IMR-90 (cell line): Measurements from ENCODE around the gene STON2. TPM values are rescaled to one million over a fixed set of nuclear protein-coding genes. Genes with fewer than 3 reads are reported as not detected.

Experiments
- ATAC-seq: fragments of 200-7000 bp; cut with Tn5 transposase; 2 replicates; pipeline ENCODE4 v1.9.1; 2020; ENCODE audit warnings: low read depth, mild to moderate bottlenecking, moderate library complexity
- BruUV-seq: library from RNA; stranded (reverse); fragments of 400-500 nt; replicated peaks from 2 replicates; lab custom pipeline; 2021; lab: Mats Ljungman, UMichigan
- CTCF ChIA-PET: fragments of 300-600 bp; formaldehyde crosslinking; extraction: SDS; loops from one replicate; lab custom pipeline; 2021; ENCODE audit warnings: antibody characterized with exemption; lab: Yijun Ruan, JAX
- POLR2A ChIA-PET: fragments of 300-600 bp; sonication (Branson Sonifier 250); formaldehyde crosslinking; loops from one replicate; lab custom pipeline; 2022; ENCODE audit warnings: antibody characterized with exemption; ENCODE audit not compliant: unreplicated experiment; lab: Charles Lee
- DNase-seq: peaks from one replicate; pipeline ENCODE4 v3.0.0; 2013
- H2AFZ ChIP-seq: replicated peaks from 2 replicates; pipeline ENCODE3; 2013; ENCODE audit warnings: low read length, mild to moderate bottlenecking; ENCODE audit not compliant: poor library complexity
- H2AK5ac ChIP-seq: 2 replicates; pipeline ENCODE4 v1.6.1; 2013; ENCODE audit warnings: low read depth, low read length, inconsistent platforms
- H2AK9ac ChIP-seq: replicated peaks from 2 replicates; pipeline ENCODE3; 2013; ENCODE audit warnings: mild to moderate bottlenecking, low read depth, low read length, moderate library complexity; ENCODE audit not compliant: poor library complexity
- H2BK120ac ChIP-seq: 2 replicates; pipeline ENCODE4 v1.6.1; 2013; ENCODE audit warnings: low read depth, low read length, inconsistent platforms
- H2BK15ac ChIP-seq: 3 replicates; pipeline ENCODE4 v1.6.1; 2013; ENCODE audit warnings: low read depth, low read length, inconsistent platforms
- H2BK20ac ChIP-seq: 2 replicates; pipeline ENCODE4 v1.6.1; 2013; ENCODE audit warnings: low read depth, mild to moderate bottlenecking, inconsistent platforms, low read length, moderate library complexity
- H2BK5ac ChIP-seq: 2 replicates; pipeline ENCODE4 v1.6.1; 2013; ENCODE audit warnings: mild to moderate bottlenecking, low read depth, low read length, inconsistent platforms; ENCODE audit not compliant: poor library complexity, severe bottlenecking
- H3K14ac ChIP-seq: replicated peaks from 2 replicates; pipeline ENCODE4 v1.6.1; 2013; ENCODE audit warnings: low read depth, low read length, inconsistent platforms
- H3K18ac ChIP-seq: 2 replicates; pipeline ENCODE4 v1.6.1; 2013; ENCODE audit warnings: low read depth, low read length, control low read depth
- H3K23ac ChIP-seq: 2 replicates; pipeline ENCODE4 v1.6.1; 2013; ENCODE audit warnings: low read depth, low read length, inconsistent platforms
- H3K27ac ChIP-seq: 2 replicates; pipeline ENCODE4 v1.5.1; 2013; ENCODE audit warnings: mild to moderate bottlenecking, control low read depth, low read length; ENCODE audit not compliant: insufficient read depth
- H3K27me3 ChIP-seq: 2 replicates; pipeline ENCODE4 v1.6.1; 2013; ENCODE audit warnings: low read length; ENCODE audit not compliant: control insufficient read depth, insufficient read depth
- H3K36me3 ChIP-seq: 2 replicates; pipeline ENCODE4 v1.6.1; 2013; ENCODE audit warnings: low read length, mixed read lengths; ENCODE audit not compliant: control insufficient read depth, insufficient read depth
- H3K4ac ChIP-seq: 2 replicates; pipeline ENCODE4 v1.6.1; 2013; ENCODE audit warnings: low read depth, low read length, inconsistent platforms
- H3K4me1 ChIP-seq: 2 replicates; pipeline ENCODE4 v1.6.1; 2013; ENCODE audit warnings: low read length, mixed read lengths; ENCODE audit not compliant: control insufficient read depth, insufficient read depth
- H3K4me2 ChIP-seq: 2 replicates; pipeline ENCODE4 v1.6.1; 2013; ENCODE audit warnings: low read depth, mild to moderate bottlenecking, control low read depth, low read length, moderate library complexity
- H3K4me3 ChIP-seq: 2 replicates; pipeline ENCODE4 v1.5.1; 2013; ENCODE audit warnings: low read depth, mild to moderate bottlenecking, control low read depth, low read length, moderate library complexity; ENCODE audit not compliant: insufficient read depth
- H3K56ac ChIP-seq: 2 replicates; pipeline ENCODE4 v1.6.1; 2013; ENCODE audit warnings: low read length, inconsistent platforms; ENCODE audit not compliant: insufficient read depth; ENCODE audit errors: extremely low read depth
- H3K79me1 ChIP-seq, 2 experiments: 2 replicates each; pipeline ENCODE4 v1.6.1; 2013; ENCODE audit warnings: low read length in 2 of 2, inconsistent platforms in 1 of 2, low read depth in 1 of 2
- H3K9ac ChIP-seq: 2 replicates; pipeline ENCODE4 v1.6.1; 2013; ENCODE audit warnings: low read depth, low read length, control low read depth
- H3K9me1 ChIP-seq: 2 replicates; pipeline ENCODE4 v1.6.1; 2013; ENCODE audit warnings: low read length, inconsistent platforms; ENCODE audit not compliant: insufficient read depth
- H3K9me3 ChIP-seq: 2 replicates; pipeline ENCODE4 v1.6.1; 2013; ENCODE audit warnings: low read length; ENCODE audit not compliant: control insufficient read depth, insufficient read depth
- H4K20me1 ChIP-seq: 2 replicates; pipeline ENCODE4 v1.6.1; 2013; ENCODE audit warnings: low read length, inconsistent platforms; ENCODE audit not compliant: insufficient read depth
- H4K5ac ChIP-seq: 2 replicates; pipeline ENCODE4 v1.6.1; 2013; ENCODE audit warnings: mild to moderate bottlenecking, low read depth, low read length, control low read depth
- H4K8ac ChIP-seq, 2 experiments: 2 replicates each; pipeline ENCODE4 v1.6.1; 2013; ENCODE audit warnings: low read depth in 2 of 2, low read length in 2 of 2, control low read depth in 1 of 2, inconsistent platforms in 1 of 2
- H4K91ac ChIP-seq: 2 replicates; pipeline ENCODE4 v1.6.1; 2013; ENCODE audit warnings: low read depth, low read length, inconsistent platforms; ENCODE audit not compliant: insufficient read depth
- BHLHE40 ChIP-seq: fragments of 150-350 bp; IDR thresholded peaks from 2 replicates; pipeline ENCODE4 v1.6.1; 2016; ENCODE audit warnings: mild to moderate bottlenecking, low read depth, low read length
- CEBPB ChIP-seq: IDR thresholded peaks from 2 replicates; pipeline ENCODE4 v1.6.1; 2012; ENCODE audit warnings: low read depth, low read length, improper control_type of control experiment
- CHD1 ChIP-seq: IDR thresholded peaks from 2 replicates; pipeline ENCODE4 v1.6.1; 2012; ENCODE audit warnings: low read depth, low read length, improper control_type of control experiment
- CTCF ChIP-seq: conservative IDR thresholded peaks from 2 replicates; pipeline ENCODE4 v1.5.1; 2012; ENCODE audit warnings: mild to moderate bottlenecking, low read depth, low read length, improper control_type of control experiment
- FOS ChIP-seq: fragments of 150-350 bp; IDR thresholded peaks from 2 replicates; pipeline ENCODE4 v1.6.1; 2016; ENCODE audit warnings: low read depth, low read length
- MAFK ChIP-seq: IDR thresholded peaks from 2 replicates; pipeline ENCODE4 v1.6.1; 2012; ENCODE audit warnings: low read depth, low read length, improper control_type of control experiment
- MAZ ChIP-seq: IDR thresholded peaks from 2 replicates; pipeline ENCODE4 v1.6.1; 2012; ENCODE audit warnings: low read depth, mild to moderate bottlenecking, low read length, improper control_type of control experiment, moderate library complexity, borderline replicate concordance
- MXI1 ChIP-seq: IDR thresholded peaks from 2 replicates; pipeline ENCODE4 v1.6.1; 2012; ENCODE audit warnings: low read depth, mild to moderate bottlenecking, low read length, moderate library complexity, borderline replicate concordance
- NFE2L2 ChIP-seq: fragments of 150-350 bp; IDR thresholded peaks from 2 replicates; pipeline ENCODE4 v1.6.1; 2016; ENCODE audit warnings: low read depth, mild to moderate bottlenecking, low read length
- POLR2A ChIP-seq: IDR thresholded peaks from 2 replicates; pipeline ENCODE4 v1.6.1; 2012; ENCODE audit warnings: mild to moderate bottlenecking, low read depth, low read length
- RAD21 ChIP-seq: IDR thresholded peaks from 2 replicates; pipeline ENCODE4 v1.6.1; 2012; ENCODE audit warnings: low read length, improper control_type of control experiment
- RCOR1 ChIP-seq: IDR thresholded peaks from 2 replicates; pipeline ENCODE4 v1.6.1; 2012; ENCODE audit warnings: mild to moderate bottlenecking, low read length, improper control_type of control experiment; ENCODE audit not compliant: insufficient replicate concordance
- RFX5 ChIP-seq: IDR thresholded peaks from 2 replicates; pipeline ENCODE4 v1.8.0; 2012; ENCODE audit warnings: low read depth, mild to moderate bottlenecking, low read length, moderate library complexity
- SMC3 ChIP-seq: fragments of 150-350 bp; IDR thresholded peaks from 2 replicates; pipeline ENCODE4 v1.6.1; 2016; ENCODE audit warnings: low read depth, mild to moderate bottlenecking, antibody characterized with exemption, low read length, moderate library complexity
- USF2 ChIP-seq: fragments of 150-350 bp; IDR thresholded peaks from 2 replicates; pipeline ENCODE4 v1.6.1; 2017; ENCODE audit warnings: mild to moderate bottlenecking, antibody characterized with exemption, low read length, low read depth
- WGBS, 2 experiments: methylation state at CpG; one replicate each; pipeline versions ENCODE4 v1.1.5 to v1.1.7; 2013; ENCODE audit warnings: missing lambda C conversion rate in 2 of 2; ENCODE audit not compliant: insufficient read length in 1 of 2; ENCODE audit errors: extremely low coverage in 2 of 2; 5-methylcytosine and 5-hydroxymethylcytosine counted together
- dilution Hi-C: fragments of 300-500 bp; cut with HindIII; formaldehyde crosslinking; loops from one replicate; pipeline ENCODE4 v1.14.3; 2018; ENCODE audit warnings: low sequenced_read_pairs; ENCODE audit not compliant: unreplicated experiment
- in situ Hi-C: fragments of 300-500 bp; cut with MboI; formaldehyde crosslinking; loops from 3 replicates; pipeline ENCODE4 v1.14.3; 2019; ENCODE audit warnings: low sequenced_read_pairs, inconsistent platforms, mixed read lengths
- intact Hi-C: fragments of 100-400 bp; cut with micrococcal nuclease; formaldehyde crosslinking; loops from 2 replicates; pipeline ENCODE4 v1.10.0; 2022
- polyA plus RNA-seq, 3 experiments: library from polyadenylated mRNA; depleted of rRNA; stranded (reverse); fragments of >200 nt; gene quantifications; 2 replicates each; pipeline ENCODE4 v1.2.3, GENCODE V29; 2012; ENCODE audit warnings: low replicate concordance in 1 of 3
- total RNA-seq: library from RNA; depleted of rRNA; stranded (reverse); fragments of >200 nt; gene quantifications from 2 replicates; pipeline ENCODE4 v1.2.3, GENCODE V29; 2012
- TF ChIP-seq, protein P1 (sequence below): fragments of 150-350 bp; IDR thresholded peaks from 2 replicates; pipeline ENCODE4 v1.6.1; 2016; ENCODE audit warnings: low read depth, mild to moderate bottlenecking, low read length, moderate library complexity, borderline replicate concordance

Gene STON2
- total and polyA plus RNA-seq, 2 of the 4 experiments (the other 2 are of a cell fraction): not detected

- no peaks in the 10 kb centered on the region for H3K4me1 ChIP-seq
- H2BK20ac ChIP-seq: no peak overlapping the region
- no peak overlapping the region for H2BK120ac ChIP-seq
- H3K9me1 ChIP-seq: no peaks in the 10 kb centered on the region
- H4K20me1 ChIP-seq: no peaks in the 10 kb centered on the region
- H2AK5ac ChIP-seq: no peak overlapping the region
- H3K9me3 ChIP-seq: no peaks in the 10 kb centered on the region
- no peak overlapping the region for H3K18ac ChIP-seq
- no peaks in the 10 kb centered on the region for H3K79me1 ChIP-seq
- no peak overlapping the region for H3K23ac ChIP-seq
- H3K4ac ChIP-seq: no peak overlapping the region
- DNase-seq: no peak
- dilution Hi-C loops (no loop called here), in situ Hi-C loops (no loop called here), intact Hi-C loops (no loop called here)
- H4K5ac ChIP-seq: no peak overlapping the region
- CTCF ChIA-PET: no interaction called here
- no peak overlapping the region for H3K4me3 ChIP-seq
- H3K14ac ChIP-seq: no peak overlapping the region
- H2BK15ac ChIP-seq: no peak overlapping the region
- BruUV-seq: no TSS peak
- H4K8ac ChIP-seq: no peak overlapping the region
- 17% methylated on average over 1 of the region's 1 CpG; no CpG with 5 or more reads in 1 of the 2 experiments for WGBS, 2 experiments
- no peak overlapping the region for H3K4me2 ChIP-seq
- H2BK5ac ChIP-seq: no peak overlapping the region
- no peak overlapping the region for H3K56ac ChIP-seq
- no peak overlapping the region for H4K91ac ChIP-seq
- no peak for ATAC-seq
- no peaks in the 10 kb centered on the region for H3K36me3 ChIP-seq
- POLR2A ChIA-PET: no interaction called here
- H3K27ac ChIP-seq: no peak overlapping the region
- TF ChIP-seq RFX5: no peak
- no peak for TF ChIP-seq USF2
- TF ChIP-seq FOS: no peak
- no peak for TF ChIP-seq MXI1
- no peak for TF ChIP-seq BHLHE40
- no peak for TF ChIP-seq CHD1
- no peak for TF ChIP-seq SMC3
- no peak for TF ChIP-seq NFE2L2
- TF ChIP-seq MAFK: no peak
- TF ChIP-seq POLR2A: no peak
- TF ChIP-seq MAZ: no peak
- TF ChIP-seq RCOR1: no peak
- TF ChIP-seq CEBPB: no peak
- no peak for TF ChIP-seq RAD21
- TF ChIP-seq, protein P1, sequence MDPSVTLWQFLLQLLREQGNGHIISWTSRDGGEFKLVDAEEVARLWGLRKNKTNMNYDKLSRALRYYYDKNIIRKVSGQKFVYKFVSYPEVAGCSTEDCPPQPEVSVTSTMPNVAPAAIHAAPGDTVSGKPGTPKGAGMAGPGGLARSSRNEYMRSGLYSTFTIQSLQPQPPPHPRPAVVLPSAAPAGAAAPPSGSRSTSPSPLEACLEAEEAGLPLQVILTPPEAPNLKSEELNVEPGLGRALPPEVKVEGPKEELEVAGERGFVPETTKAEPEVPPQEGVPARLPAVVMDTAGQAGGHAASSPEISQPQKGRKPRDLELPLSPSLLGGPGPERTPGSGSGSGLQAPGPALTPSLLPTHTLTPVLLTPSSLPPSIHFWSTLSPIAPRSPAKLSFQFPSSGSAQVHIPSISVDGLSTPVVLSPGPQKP: no peak
- TF ChIP-seq CTCF: no peak
- no peak overlapping the region for H3K9ac ChIP-seq
- H2AFZ ChIP-seq: no peak overlapping the region
- no peaks in the 10 kb centered on the region for H3K27me3 ChIP-seq
- no peak overlapping the region for H2AK9ac ChIP-seq
These were observed 14.7 kb downstream of the STON2 start for GRCh38 chr14:81385419-81385818.
